AG04449 (cell line): Measurements from ENCODE around the gene TLE4.

Experiments used
- CTCF ChIA-PET: fragments of 350-600 bp; formaldehyde crosslinking; extraction: SDS; loops from one replicate; lab custom pipeline; 2021; ENCODE audit warnings: antibody characterized with exemption; lab: Yijun Ruan, JAX
- POLR2A ChIA-PET: fragments of 400-600, 350-600 bp; formaldehyde crosslinking; extraction: SDS; loops from one replicate; lab custom pipeline; 2020; ENCODE audit warnings: antibody characterized with exemption, inconsistent platforms; lab: Yijun Ruan, JAX
- DNase-seq: peaks from one replicate; pipeline ENCODE4 v3.0.0-alpha.2; 2010; ENCODE audit warnings: low read depth, low spot score
- H3K4me3 ChIP-seq: 2 replicates; pipeline ENCODE4 v1.5.1; 2011; ENCODE audit warnings: low read depth, mild to moderate bottlenecking, control low read depth, low read length
- TF ChIP-seq, protein P1 (sequence below): IDR thresholded peaks from one replicate; pipeline ENCODE4 v1.5.1; 2011; ENCODE audit warnings: mild to moderate bottlenecking, moderate library complexity, low read length, control low read depth, inconsistent platforms; ENCODE audit not compliant: insufficient read depth; ENCODE audit errors: missing control alignments

The TLE4 gene

DNA sequence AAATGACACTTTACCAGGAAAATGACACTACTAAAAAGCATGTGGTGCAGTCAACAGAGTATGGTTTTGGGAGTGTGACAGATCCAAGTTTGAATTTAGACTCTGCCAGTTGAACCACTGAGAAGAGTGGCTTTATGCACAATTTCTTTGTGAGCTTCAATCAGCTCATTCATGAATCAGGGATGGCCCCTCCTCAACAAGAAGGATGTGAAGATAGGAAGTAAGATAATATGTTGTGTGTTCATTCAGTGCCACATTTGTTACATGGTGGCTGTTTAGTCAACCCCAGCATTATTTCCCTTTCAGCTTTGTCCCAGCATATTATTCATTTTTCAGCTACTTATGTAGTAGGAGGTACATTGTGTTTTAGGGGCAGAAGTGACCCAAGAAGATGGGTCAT lies 140.1 kb downstream of the TLE4 start:
- no peak overlapping the region for H3K4me3 ChIP-seq
- CTCF ChIA-PET, result no interaction called here
- no peak for DNase-seq
- POLR2A ChIA-PET, result no interaction called here
- TF ChIP-seq, protein P1, sequence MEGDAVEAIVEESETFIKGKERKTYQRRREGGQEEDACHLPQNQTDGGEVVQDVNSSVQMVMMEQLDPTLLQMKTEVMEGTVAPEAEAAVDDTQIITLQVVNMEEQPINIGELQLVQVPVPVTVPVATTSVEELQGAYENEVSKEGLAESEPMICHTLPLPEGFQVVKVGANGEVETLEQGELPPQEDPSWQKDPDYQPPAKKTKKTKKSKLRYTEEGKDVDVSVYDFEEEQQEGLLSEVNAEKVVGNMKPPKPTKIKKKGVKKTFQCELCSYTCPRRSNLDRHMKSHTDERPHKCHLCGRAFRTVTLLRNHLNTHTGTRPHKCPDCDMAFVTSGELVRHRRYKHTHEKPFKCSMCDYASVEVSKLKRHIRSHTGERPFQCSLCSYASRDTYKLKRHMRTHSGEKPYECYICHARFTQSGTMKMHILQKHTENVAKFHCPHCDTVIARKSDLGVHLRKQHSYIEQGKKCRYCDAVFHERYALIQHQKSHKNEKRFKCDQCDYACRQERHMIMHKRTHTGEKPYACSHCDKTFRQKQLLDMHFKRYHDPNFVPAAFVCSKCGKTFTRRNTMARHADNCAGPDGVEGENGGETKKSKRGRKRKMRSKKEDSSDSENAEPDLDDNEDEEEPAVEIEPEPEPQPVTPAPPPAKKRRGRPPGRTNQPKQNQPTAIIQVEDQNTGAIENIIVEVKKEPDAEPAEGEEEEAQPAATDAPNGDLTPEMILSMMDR, result no peak

DNA sequence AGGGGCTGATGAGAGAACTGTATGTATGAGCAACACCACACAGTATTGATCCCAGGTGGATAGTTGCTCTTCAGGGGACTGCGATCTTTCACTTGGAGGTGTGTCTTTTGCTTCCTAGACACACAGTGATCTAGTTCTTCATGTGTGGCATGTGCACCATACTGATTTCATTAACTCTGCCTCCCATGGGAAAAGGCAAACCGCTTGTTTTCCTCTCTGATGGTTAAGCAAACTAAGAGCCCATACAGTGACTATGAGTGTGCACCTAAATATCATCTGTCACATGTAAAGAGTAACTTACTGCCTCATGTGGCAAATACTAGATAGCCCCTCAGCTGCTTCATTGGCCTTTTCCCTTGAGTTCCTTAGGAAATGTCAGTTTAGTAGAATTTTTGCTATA lies 147.3 kb downstream of the TLE4 start:
- TF ChIP-seq, protein P1, result no peak
- DNase-seq, result no peak
- ChIA-PET CTCF (interaction anchor here (0.8 kb wide), 1 partner anchor 9 kb away, joined by 3 read pairs; no protein-coding TSS in a partner anchor), POLR2A (no interaction called here)
- no peak overlapping the region for H3K4me3 ChIP-seq

DNA sequence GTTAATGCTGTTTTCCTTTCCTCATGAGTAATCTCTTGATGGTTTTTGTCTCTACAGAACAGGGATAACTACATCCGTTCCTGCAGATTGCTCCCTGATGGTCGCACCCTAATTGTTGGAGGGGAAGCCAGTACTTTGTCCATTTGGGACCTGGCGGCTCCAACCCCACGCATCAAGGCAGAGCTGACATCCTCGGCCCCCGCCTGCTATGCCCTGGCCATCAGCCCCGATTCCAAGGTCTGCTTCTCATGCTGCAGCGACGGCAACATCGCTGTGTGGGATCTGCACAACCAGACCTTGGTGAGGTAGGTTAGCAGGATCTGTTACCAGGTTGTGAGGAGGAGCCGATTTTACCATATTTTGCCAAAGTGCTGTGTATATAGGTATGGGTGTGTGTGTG lies 148.2 kb downstream of the TLE4 start:
- CTCF ChIA-PET, result no interaction called here
- no peak overlapping the region for H3K4me3 ChIP-seq
- TF ChIP-seq, protein P1, result no peak
- POLR2A ChIA-PET, result no interaction called here
- no peak for DNase-seq

- CTCF ChIA-PET, result no interaction called here
Observed at GRCh38 chr9:79731171-79731890, 159.6 kb downstream of the TLE4 start.

DNA sequence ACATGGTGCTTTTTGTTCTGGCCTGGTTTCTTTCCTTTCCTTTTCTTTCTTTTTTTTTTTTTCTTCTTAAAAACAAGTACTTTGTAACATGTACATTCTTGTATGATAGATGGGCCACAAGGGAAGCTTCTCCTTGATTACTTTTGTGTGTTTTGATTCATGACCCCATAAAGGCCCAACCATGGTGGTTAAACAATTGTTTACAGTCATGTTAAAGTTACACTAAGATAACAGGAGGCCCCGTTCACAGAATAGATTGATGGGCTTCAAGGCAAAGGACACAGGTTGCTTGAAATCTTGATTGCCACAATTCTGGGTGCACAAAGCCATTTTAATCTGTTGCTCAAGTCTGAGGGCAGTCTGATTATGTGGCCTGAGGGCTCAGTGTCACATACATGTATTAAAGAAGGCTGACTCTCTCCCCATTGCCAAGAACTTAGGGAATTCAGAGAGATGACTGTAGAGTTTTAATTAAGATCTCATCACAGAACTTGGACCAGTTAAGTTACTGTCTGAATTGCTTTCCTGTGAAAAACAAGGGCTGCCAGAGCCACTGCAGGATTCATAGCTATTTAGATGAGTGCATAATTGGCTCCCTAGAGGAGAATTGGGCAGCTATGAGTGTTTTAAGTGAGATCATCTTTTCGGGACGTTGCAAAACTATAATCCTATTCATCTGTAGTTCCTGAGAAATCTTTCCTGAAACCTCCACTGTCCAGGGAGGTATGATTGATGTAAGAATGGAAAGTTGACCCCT lies 163.4 kb downstream of the TLE4 start:
- POLR2A ChIA-PET, result no interaction called here
- CTCF ChIA-PET, result no interaction called here

More at GRCh38 chr9:79731171-79731890, 159.6 kb downstream of the TLE4 start:
- no peak for DNase-seq
- POLR2A ChIA-PET, result no interaction called here
- H3K4me3 ChIP-seq, result no peak overlapping the region
- TF ChIP-seq, protein P1, result no peak

GRCh38 chr9:79736051-79736450 lies 164.3 kb downstream of the TLE4 start:
- CTCF ChIA-PET, result no interaction called here
- POLR2A ChIA-PET, result no interaction called here
- DNase-seq, result no peak
- TF ChIP-seq, protein P1, result no peak
- H3K4me3 ChIP-seq, result no peak overlapping the region

More for the DNA sequence above, 163.4 kb downstream of the TLE4 start:
- DNase-seq, result no peak
- no peak overlapping the region for H3K4me3 ChIP-seq
- TF ChIP-seq, protein P1, result no peak
